HEK293T (cell line): ENCODE measurements around the gene BACH2.

ENCODE experiments used
- BHLHE40 ChIP-seq: fragments of 450-650 bp; IDR thresholded peaks from 2 replicates; pipeline ENCODE4 v1.6.1; 2016; ENCODE audit warnings: mild to moderate bottlenecking, moderate library complexity, borderline replicate concordance
- FOXA1 ChIP-seq: fragments of 450-650 bp; IDR thresholded peaks from 2 replicates; pipeline ENCODE4 v1.6.1; 2016; ENCODE audit warnings: mild to moderate bottlenecking
- LEF1 ChIP-seq: fragments of 450-650 bp; IDR thresholded peaks from 2 replicates; pipeline ENCODE4 v1.6.1; 2017; ENCODE audit warnings: mild to moderate bottlenecking, borderline replicate concordance
- NFRKB ChIP-seq: fragments of 450-650 bp; IDR thresholded peaks from 2 replicates; pipeline ENCODE4 v1.6.1; 2016; ENCODE audit warnings: mild to moderate bottlenecking, moderate library complexity
- SP1 ChIP-seq: fragments of 450-650 bp; IDR thresholded peaks from 2 replicates; pipeline ENCODE4 v1.6.1; 2017
- SUZ12 ChIP-seq: fragments of 450-650 bp; IDR thresholded peaks from 2 replicates; pipeline ENCODE4 v1.6.1; 2016; ENCODE audit warnings: mild to moderate bottlenecking
- TARDBP ChIP-seq: fragments of 450-650 bp; IDR thresholded peaks from 2 replicates; pipeline ENCODE4 v1.6.1; 2016
- ZNF384 ChIP-seq: fragments of 450-650 bp; IDR thresholded peaks from 2 replicates; pipeline ENCODE4 v1.6.1; 2016
- TF ChIP-seq, protein P1 (sequence below): fragments of 450-650 bp; IDR thresholded peaks from 2 replicates; pipeline ENCODE4 v1.6.1; 2016

DNA sequence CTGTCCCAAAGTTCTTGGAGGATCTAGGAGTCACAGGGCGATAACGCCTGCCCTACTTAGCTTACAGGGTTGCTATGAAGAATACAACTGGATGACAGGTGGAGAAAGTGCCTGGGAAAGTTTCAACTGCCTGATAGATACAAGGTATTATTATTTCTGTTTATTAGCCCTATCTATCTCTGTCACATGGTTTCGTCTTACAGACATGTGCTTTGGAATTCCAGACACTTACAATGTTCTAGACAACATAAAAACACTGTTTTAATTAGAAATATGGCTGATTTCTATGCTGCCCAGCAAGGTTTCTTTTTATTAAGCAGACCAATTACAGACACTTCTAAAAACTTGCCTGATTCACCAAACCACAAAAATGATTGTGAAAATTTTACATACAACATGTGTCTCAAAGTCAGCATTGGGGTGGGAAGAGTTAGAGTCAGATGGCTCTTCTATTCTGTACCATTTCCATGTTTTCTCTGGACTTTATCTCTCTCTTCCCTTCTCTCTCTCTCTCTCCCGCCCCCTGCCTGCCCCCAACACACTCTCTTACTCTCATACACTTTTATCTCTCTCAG lies 352.4 kb downstream of the BACH2 start:
- TF ChIP-seq FOXA1 (no peak), NFRKB (no peak), BHLHE40 (no peak), TARDBP (no peak), SUZ12 (no peak), LEF1 (no peak), SP1 (no peak), ZNF384 (no peak)
- TF ChIP-seq, protein P1, sequence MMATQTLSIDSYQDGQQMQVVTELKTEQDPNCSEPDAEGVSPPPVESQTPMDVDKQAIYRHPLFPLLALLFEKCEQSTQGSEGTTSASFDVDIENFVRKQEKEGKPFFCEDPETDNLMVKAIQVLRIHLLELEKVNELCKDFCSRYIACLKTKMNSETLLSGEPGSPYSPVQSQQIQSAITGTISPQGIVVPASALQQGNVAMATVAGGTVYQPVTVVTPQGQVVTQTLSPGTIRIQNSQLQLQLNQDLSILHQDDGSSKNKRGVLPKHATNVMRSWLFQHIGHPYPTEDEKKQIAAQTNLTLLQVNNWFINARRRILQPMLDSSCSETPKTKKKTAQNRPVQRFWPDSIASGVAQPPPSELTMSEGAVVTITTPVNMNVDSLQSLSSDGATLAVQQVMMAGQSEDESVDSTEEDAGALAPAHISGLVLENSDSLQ: no peak
